UCSD-AML1 (cell line): ENCODE measurements around the gene OR52E6.

Experiments
- DNase-seq: peaks from one replicate; lab custom pipeline; 2025; ENCODE audit not compliant: unreplicated experiment; lab: John Stamatoyannopoulos, UW

Gene OR52E6

DNA sequence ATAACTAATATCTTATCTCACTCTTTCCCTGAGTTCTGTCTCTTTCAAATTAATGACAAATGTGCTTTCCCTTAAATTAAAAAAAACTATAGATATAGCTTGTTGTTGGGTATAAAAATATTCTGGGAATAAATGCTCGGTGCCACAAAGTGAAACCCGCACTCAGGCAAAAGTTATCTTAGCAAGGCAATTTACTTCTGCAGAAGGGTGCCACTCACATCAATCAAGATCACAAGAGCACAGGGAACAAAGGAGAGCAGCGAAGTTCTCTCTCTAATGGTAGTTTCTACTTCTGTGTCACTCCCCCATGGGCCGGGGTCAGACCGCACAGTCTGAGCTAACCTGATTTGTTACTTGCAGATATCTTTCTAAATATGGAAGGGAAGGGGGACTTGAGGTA is 37.7 kb downstream of the OR52E6 start:
- no peak for DNase-seq

DNA sequence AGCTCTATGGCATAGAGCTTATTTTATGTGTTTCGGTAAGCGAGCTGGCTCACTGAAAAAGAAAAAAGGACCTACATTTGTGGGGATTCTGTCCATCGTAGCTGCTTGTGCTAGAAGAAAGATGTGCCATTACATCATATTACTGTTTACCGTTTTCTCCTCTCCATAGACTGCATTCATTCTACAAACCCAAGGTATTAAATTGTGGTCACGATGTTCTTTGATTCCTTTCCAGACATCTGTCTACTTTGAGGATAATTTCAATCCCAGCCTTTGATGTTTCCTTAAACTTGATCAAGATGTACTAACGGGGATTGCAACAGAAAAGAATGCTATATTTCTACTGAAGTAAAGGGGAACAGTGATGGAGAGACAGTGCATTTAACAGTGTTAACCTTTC is 45.2 kb downstream of the OR52E6 start:
- no peak for DNase-seq

DNA sequence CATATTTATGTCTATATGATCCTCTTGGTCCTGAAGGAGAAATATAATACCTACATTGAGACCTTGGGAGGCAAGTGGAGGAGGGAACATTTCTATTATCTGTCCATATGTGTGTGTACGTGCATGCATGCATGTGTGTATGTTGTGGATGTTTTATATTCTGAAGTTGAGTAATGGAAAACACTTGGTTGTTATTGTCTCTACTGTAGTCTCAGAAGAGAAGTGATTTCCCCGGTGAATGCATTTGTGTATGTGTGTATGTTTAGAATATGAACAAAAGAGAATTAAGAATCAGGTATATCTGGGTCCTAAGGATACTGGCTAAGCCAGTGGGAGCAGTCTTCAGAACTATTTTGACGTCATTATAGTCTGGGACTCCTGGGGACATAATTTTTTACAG is 50.5 kb downstream of the OR52E6 start, which contains the start of gene OR52N1:
OR52N1 (minus strand) TSS at position 101 of the 400 bp plus-strand sequence. CDS start 2,449 bp downstream, outside the sequence.
- DNase-seq: no peak
